A673 (cell line): ENCODE results near the gene MCF2L2. TPM values are rescaled to one million over a fixed set of nuclear protein-coding genes. Genes with fewer than 3 reads are reported as not detected.

Experiments
- BruUV-seq: library from RNA; stranded (reverse); fragments of 400-500 nt; replicated peaks from 2 replicates; lab custom pipeline; 2021; lab: Mats Ljungman, UMichigan
- CTCF ChIA-PET: fragments of 300-600 bp; sonication (Branson Sonifier 250); formaldehyde crosslinking; loops from one replicate; lab custom pipeline; 2022; ENCODE audit warnings: antibody characterized with exemption; lab: Charles Lee
- POLR2A ChIA-PET: fragments of 300-600 bp; sonication (Branson Sonifier 250); formaldehyde crosslinking; loops from one replicate; lab custom pipeline; 2022; ENCODE audit warnings: antibody characterized with exemption; ENCODE audit not compliant: low non-redundant PET; lab: Charles Lee
- DNase-seq: peaks from one replicate; pipeline ENCODE4 v3.0.0-alpha.2; 2015; ENCODE audit warnings: low spot score
- H3K27ac ChIP-seq: fragments of 200-600 bp; sonication (generic); 2 replicates; pipeline ENCODE4 v1.5.1; 2016; ENCODE audit warnings: mixed run types, low read depth, mild to moderate bottlenecking, mixed read lengths, antibody characterized with exemption, low read length; ENCODE audit not compliant: poor library complexity, severe bottlenecking
- H3K27me3 ChIP-seq: fragments of 200-600 bp; sonication (generic); replicated peaks from 2 replicates; pipeline ENCODE4 v1.6.1; 2017; ENCODE audit warnings: mixed run types, low read depth, mild to moderate bottlenecking, mixed read lengths, antibody characterized with exemption, low read length; ENCODE audit not compliant: insufficient read depth, poor library complexity
- H3K36me3 ChIP-seq: fragments of 200-600 bp; sonication (generic); 2 replicates; pipeline ENCODE4 v1.6.1; 2016; ENCODE audit warnings: mixed run types, mild to moderate bottlenecking, mixed read lengths, antibody characterized with exemption, low read length; ENCODE audit not compliant: insufficient read depth, poor library complexity, severe bottlenecking
- H3K4me1 ChIP-seq: fragments of 200-600 bp; sonication (generic); 2 replicates; pipeline ENCODE4 v1.6.1; 2017; ENCODE audit warnings: mixed run types, mild to moderate bottlenecking, mixed read lengths, antibody characterized with exemption, low read length; ENCODE audit not compliant: insufficient read depth, poor library complexity, severe bottlenecking
- H3K4me3 ChIP-seq: fragments of 200-600 bp; sonication (generic); 2 replicates; pipeline ENCODE4 v1.5.1; 2016; ENCODE audit warnings: low read depth, mixed run types, mild to moderate bottlenecking, mixed read lengths, low read length; ENCODE audit not compliant: poor library complexity, severe bottlenecking
- H3K9me3 ChIP-seq: fragments of 200-600 bp; sonication (generic); 2 replicates; pipeline ENCODE4 v1.6.1; 2016; ENCODE audit warnings: mixed run types, low read depth, mild to moderate bottlenecking, mixed read lengths, antibody characterized with exemption, low read length; ENCODE audit not compliant: poor library complexity, severe bottlenecking
- CTCF ChIP-seq: fragments of 300-800, 200-600 bp; sonication (generic); conservative IDR thresholded peaks from 2 replicates; pipeline ENCODE4 v1.5.1; 2017; ENCODE audit warnings: low read depth, mild to moderate bottlenecking, antibody characterized with exemption, low read length, moderate library complexity, mixed read lengths
- EZH2 ChIP-seq: fragments of 200-600 bp; sonication (generic); IDR thresholded peaks from 2 replicates; pipeline ENCODE4 v1.6.1; 2017; ENCODE audit warnings: borderline replicate concordance, low read depth, mild to moderate bottlenecking, mixed read lengths, antibody characterized with exemption, low read length; ENCODE audit not compliant: poor library complexity, severe bottlenecking
- intact Hi-C: fragments of 100-400 bp; cut with micrococcal nuclease; formaldehyde crosslinking; loops from one replicate; pipeline ENCODE4 v1.10.0; 2022; ENCODE audit not compliant: unreplicated experiment
- total RNA-seq: library from RNA; stranded (reverse); gene quantifications from 2 replicates; pipeline ENCODE4 v1.2.3, GENCODE V29; 2021

MCF2L2 gene
- total RNA-seq, 1 experiment from 2014 or later = not detected

GRCh38 chr3:183212565-183212964 is 215.9 kb downstream of the MCF2L2 start:
- no peak for DNase-seq
- BruUV-seq = no TSS peak
- Histone ChIP-seq H3K27ac (no peak overlapping the region), H3K4me3 (no peak overlapping the region), H3K4me1 (no peaks in the 10 kb centered on the region), H3K36me3 (no peaks in the 10 kb centered on the region), H3K9me3 (no peaks in the 10 kb centered on the region), H3K27me3 (no peaks in the 10 kb centered on the region)
- ChIA-PET POLR2A (no interaction called here), CTCF (no interaction called here)
- TF ChIP-seq EZH2 (no peak), CTCF (no peak)
- intact Hi-C loops = no loop called here

- no peaks in the 10 kb centered on the region for H3K9me3 ChIP-seq
- intact Hi-C loops = no loop called here
- H3K4me1 ChIP-seq = no peaks in the 10 kb centered on the region
- no peak overlapping the region for H3K4me3 ChIP-seq
- H3K27ac ChIP-seq = no peak overlapping the region
- no peak for DNase-seq
- no TSS peak for BruUV-seq
- ChIA-PET POLR2A (no interaction called here), CTCF (no interaction called here)
- no peaks in the 10 kb centered on the region for H3K27me3 ChIP-seq
- TF ChIP-seq CTCF (no peak), EZH2 (no peak)
- no peaks in the 10 kb centered on the region for H3K36me3 ChIP-seq
These were observed 216.3 kb downstream of the MCF2L2 start for GRCh38 chr3:183212096-183212495.

- intact Hi-C loops = no loop called here
- no peak overlapping the region for H3K4me3 ChIP-seq
- H3K9me3 ChIP-seq = no peaks in the 10 kb centered on the region
- POLR2A ChIA-PET = no interaction called here
- no peak for TF ChIP-seq CTCF
- TF ChIP-seq EZH2 = no peak
- H3K4me1 ChIP-seq = no peaks in the 10 kb centered on the region
- no TSS peak for BruUV-seq
- no peaks in the 10 kb centered on the region for H3K27me3 ChIP-seq
- DNase-seq = no peak
- H3K27ac ChIP-seq = no peak overlapping the region
- CTCF ChIA-PET = no interaction called here
- no peaks in the 10 kb centered on the region for H3K36me3 ChIP-seq
These were observed 217.1 kb downstream of the MCF2L2 start for GRCh38 chr3:183211352-183211751.
